CD14-positive monocyte (primary cell): ENCODE measurements around the gene PLEKHG2. TPM values are rescaled to one million over a fixed set of nuclear protein-coding genes. Genes with fewer than 3 reads are reported as not detected.

Experiments
- DNase-seq, 3 donors: peaks; one replicate each; pipeline ENCODE4 v3.0.0-alpha.2; 2011 to 2022
- H2AFZ ChIP-seq: 2 replicates; pipeline ENCODE4 v1.6.0; 2012; ENCODE audit warnings: mild to moderate bottlenecking, low read depth, low read length, inconsistent platforms; ENCODE audit not compliant: insufficient read depth, poor library complexity, severe bottlenecking
- H3K27ac ChIP-seq, 2 donors: 1 replicate in 1 of 2; 2 replicates in 1 of 2; pipeline ENCODE4 v1.5.1; 2012 to 2013; ENCODE audit warnings: low read length in 2 of 2, control low read depth in 1 of 2, inconsistent platforms in 1 of 2, low read depth in 1 of 2, mild to moderate bottlenecking in 1 of 2
- H3K27me3 ChIP-seq, 2 donors: one replicate each; pipeline versions ENCODE4 v1.6.0 to v1.6.1; 2011 to 2013; ENCODE audit warnings: low read length in 2 of 2; ENCODE audit not compliant: control insufficient read depth in 2 of 2, insufficient read depth in 2 of 2
- H3K36me3 ChIP-seq, 2 donors: replicated peaks in 1 of 2; 1 replicate in 1 of 2; 2 replicates in 1 of 2; pipeline versions ENCODE4 v1.5.1 to v1.6.1; 2012 to 2013; ENCODE audit warnings: low read length in 2 of 2, control low read depth in 1 of 2, inconsistent platforms in 1 of 2, mild to moderate bottlenecking in 1 of 2; ENCODE audit not compliant: insufficient read depth in 2 of 2, control insufficient read depth in 1 of 2
- H3K4me1 ChIP-seq, 2 donors: 1 replicate in 1 of 2; 2 replicates in 1 of 2; pipeline versions ENCODE4 v1.5.1 to v1.6.1; 2012 to 2013; ENCODE audit warnings: low read length in 2 of 2, control low read depth in 1 of 2, inconsistent platforms in 1 of 2, mild to moderate bottlenecking in 1 of 2, moderate library complexity in 1 of 2; ENCODE audit not compliant: insufficient read depth in 2 of 2, control insufficient read depth in 1 of 2
- H3K4me2 ChIP-seq: replicated peaks from 2 replicates; pipeline ENCODE3; 2012; ENCODE audit warnings: low read length, moderate library complexity, mild to moderate bottlenecking; ENCODE audit not compliant: poor library complexity, severe bottlenecking; ENCODE audit errors: extremely low read depth
- H3K4me3 ChIP-seq, 3 experiments: fragments of 200-600 bp in 1 of 3; sonication (generic) in 1 of 3; replicated peaks in 1 of 3; 1 replicate in 2 of 3; 2 replicates in 1 of 3; pipeline ENCODE4 v1.5.1; 2011 to 2013; ENCODE audit warnings: low read length in 3 of 3, mild to moderate bottlenecking in 3 of 3, control low read depth in 2 of 3, low read depth in 2 of 3, inconsistent platforms in 1 of 3, moderate library complexity in 1 of 3
- H3K79me2 ChIP-seq: 2 replicates; pipeline ENCODE4 v1.6.0; 2012; ENCODE audit warnings: mild to moderate bottlenecking, control low read depth, inconsistent platforms, low read length, moderate library complexity; ENCODE audit not compliant: insufficient read depth
- H3K9ac ChIP-seq: 2 replicates; pipeline ENCODE4 v1.6.0; 2017; ENCODE audit warnings: low read length, mild to moderate bottlenecking; ENCODE audit not compliant: insufficient read depth, poor library complexity, severe bottlenecking
- H3K9me3 ChIP-seq, 2 donors: replicated peaks in 1 of 2; 1 replicate in 1 of 2; 2 replicates in 1 of 2; pipeline versions ENCODE4 v1.5.1 to v1.6.1; 2012 to 2013; ENCODE audit warnings: low read length in 2 of 2, control low read depth in 1 of 2; ENCODE audit not compliant: control insufficient read depth in 1 of 2, insufficient read depth in 1 of 2
- H4K20me1 ChIP-seq: 2 replicates; pipeline ENCODE4 v1.6.0; 2012; ENCODE audit warnings: mild to moderate bottlenecking, low read length, control low read depth, moderate library complexity; ENCODE audit not compliant: insufficient read depth
- H3K27ac Mint-ChIP-seq, 7 donors: one replicate each; pipeline ENCODE4 v1.8.0; 2020; ENCODE audit warnings: mild to moderate bottlenecking in 7 of 7, mixed read lengths in 7 of 7, moderate library complexity in 6 of 7, inconsistent platforms in 2 of 7
- H3K27me3 Mint-ChIP-seq, 3 donors: one replicate each; pipeline ENCODE4 v1.8.0; 2021 to 2022; ENCODE audit warnings: low read depth in 3 of 3, mild to moderate bottlenecking in 3 of 3, mixed read lengths in 3 of 3, moderate library complexity in 3 of 3, inconsistent platforms in 1 of 3
- H3K36me3 Mint-ChIP-seq, 2 donors: one replicate each; pipeline ENCODE4 v1.8.0; 2020; ENCODE audit warnings: mixed read lengths in 2 of 2, inconsistent platforms in 1 of 2, mild to moderate bottlenecking in 1 of 2
- H3K4me1 Mint-ChIP-seq: one replicate; pipeline ENCODE4 v1.8.0; 2020; ENCODE audit warnings: mild to moderate bottlenecking, mixed read lengths
- H3K4me3 Mint-ChIP-seq, 2 donors: one replicate each; pipeline ENCODE4 v1.8.0; 2020; ENCODE audit warnings: mild to moderate bottlenecking in 2 of 2, mixed read lengths in 2 of 2, moderate library complexity in 1 of 2
- H3K9me3 Mint-ChIP-seq, 7 donors: one replicate each; pipeline ENCODE4 v1.8.0; 2020 to 2022; ENCODE audit warnings: mixed read lengths in 7 of 7, mild to moderate bottlenecking in 6 of 7, moderate library complexity in 6 of 7, inconsistent platforms in 2 of 7
- CTCF ChIP-seq: fragments of 200-600 bp; IDR thresholded peaks from one replicate; pipeline ENCODE4 v1.8.0; 2022; ENCODE audit warnings: antibody characterized with exemption, mild to moderate bottlenecking
- WGBS: methylation state at CpG from one replicate; pipeline ENCODE4 v1.1.5; 2013; ENCODE audit warnings: missing lambda C conversion rate; ENCODE audit not compliant: insufficient coverage; 5-methylcytosine and 5-hydroxymethylcytosine counted together
- intact Hi-C, 2 donors: fragments of 100-400 bp; cut with micrococcal nuclease; formaldehyde crosslinking; loops; one replicate each; pipeline versions ENCODE4 v1.15.0 to v1.15.1; 2023
- polyA plus RNA-seq, 3 donors: library from polyadenylated mRNA; depleted of rRNA in 1 of 3; unstranded in 2 of 3; stranded (reverse) in 1 of 3; fragments of 300-500 nt in 2 of 3; fragments of >200 nt in 1 of 3; fragmentation: Illumina TruSeq in 2 of 3; gene quantifications; 1 replicate in 2 of 3; 2 replicates in 1 of 3; pipeline ENCODE4 v1.2.3, GENCODE V29; 2012 to 2021

Gene PLEKHG2
- polyA plus RNA-seq, 3 donors = 0.73 to 202 (median 1.2) TPM

- H3K4me3 ChIP-seq = peak overlapping the region; percentile 89 to 96 (median 91)
- Mint-ChIP-seq H3K4me1 (peaks cover 29% of the 10 kb centered on the region), H3K9me3 (peaks cover 6 to 27% (median 19%) of the 10 kb centered on the region in 7 donors), H3K4me3 (peak overlapping the region; percentile 91 to 99), H3K27ac (peak overlapping the region; percentile 96 to 100 (median 98)), H3K36me3 (peaks cover 40 to 56% of the 10 kb centered on the region in 2 donors), H3K27me3 (peaks cover 2 to 36% (median 10%) of the 10 kb centered on the region in 3 donors)
- H4K20me1 ChIP-seq = peaks cover 83% of the 10 kb centered on the region
- H3K36me3 ChIP-seq = peaks cover 23% of the 10 kb centered on the region in 2 donors
- H3K4me2 ChIP-seq = peak overlapping the region; percentile 83
- H3K27me3 ChIP-seq = no peaks in the 10 kb centered on the region
- TF ChIP-seq CTCF = no peak
- intact Hi-C loops = loop anchor here in 1 of 2 donors (1.0 kb wide), 1 partner anchor 8 kb away; no protein-coding TSS in a partner anchor
- DNase-seq = peak in 1 of 3 donors; percentile 43
- peak overlapping the region; percentile 98 to 99 for H3K27ac ChIP-seq
- H3K79me2 ChIP-seq = peaks cover 66% of the 10 kb centered on the region
- 38% methylated on average over 1 of the region's 1 CpG for WGBS
- no peak overlapping the region for H2AFZ ChIP-seq
- H3K4me1 ChIP-seq = peaks cover 31 to 34% of the 10 kb centered on the region in 2 donors
- peak overlapping the region; percentile 100 for H3K9ac ChIP-seq
- H3K9me3 ChIP-seq = no peaks in the 10 kb centered on the region
Measured at GRCh38 chr19:39410831-39411080, 1.7 kb upstream of the PLEKHG2 start.

- Mint-ChIP-seq H3K27me3 (peaks cover 2 to 36% (median 10%) of the 10 kb centered on the region in 3 donors), H3K36me3 (peaks cover 40 to 56% of the 10 kb centered on the region in 2 donors), H3K9me3 (peaks cover 6 to 27% (median 19%) of the 10 kb centered on the region in 7 donors), H3K4me1 (peaks cover 27% of the 10 kb centered on the region), H3K4me3 (peak overlapping the region; percentile 91 to 99), H3K27ac (peak overlapping the region; percentile 96 to 100 (median 98))
- H4K20me1 ChIP-seq = peaks cover 83% of the 10 kb centered on the region
- peak overlapping the region; percentile 100 for H3K9ac ChIP-seq
- intact Hi-C loops = no loop called here
- peak; percentile 66 to 82 (median 73) for DNase-seq
- WGBS = 37% methylated on average over 5 of the region's 9 CpGs
- peak overlapping the region; percentile 83 for H3K4me2 ChIP-seq
- peaks cover 23 to 26% of the 10 kb centered on the region in 2 donors for H3K36me3 ChIP-seq
- H2AFZ ChIP-seq = no peak overlapping the region
- H3K4me1 ChIP-seq = peaks cover 27 to 31% of the 10 kb centered on the region in 2 donors
- H3K9me3 ChIP-seq = no peaks in the 10 kb centered on the region
- H3K27ac ChIP-seq = peak overlapping the region; percentile 98 to 99
- no peaks in the 10 kb centered on the region for H3K27me3 ChIP-seq
- TF ChIP-seq CTCF = no peak
- H3K4me3 ChIP-seq = peak overlapping the region; percentile 89 to 96 (median 91)
- peaks cover 61% of the 10 kb centered on the region for H3K79me2 ChIP-seq
Measured at GRCh38 chr19:39411081-39411831, 1.2 kb upstream of the PLEKHG2 start.
